ENCODE results near the gene BMP6. TPM values are rescaled to one million over a fixed set of nuclear protein-coding genes. Genes with fewer than 3 reads are reported as not detected.

Gene BMP6
- total and polyA plus RNA-seq, 7 donors, result 0.64 to 5.3 (median 2.2) TPM; not detected in 2

- peaks cover 10 to 33% (median 22%) of the 10 kb centered on the region in 4 donors for H3K36me3 ChIP-seq
- intact Hi-C loops (cut with DNase I), result no loop called here
- no peak for DNase-seq
These were observed 152.6 kb downstream of the BMP6 start for GRCh38 chr6:7878401-7878964.

GRCh38 chr6:7879043-7879442 is 153.1 kb downstream of the BMP6 start:
- Histone ChIP-seq H3K27ac (no peak overlapping the region), H3K4me3 (no peak overlapping the region), H3K36me3 (peaks cover 10 to 39% (median 26%) of the 10 kb centered on the region in 4 donors), H3K27me3 (no peaks in the 10 kb centered on the region), H3K9me3 (no peaks in the 10 kb centered on the region), H3K4me1 (no peaks in the 10 kb centered on the region)
- intact Hi-C loops (cut with DNase I), result no loop called here
- DNase-seq, result no peak
- whole genome bisulfite sequencing, 2 donors, result 81 to 93% methylated on average over 2 of the region's 2 CpGs
- TF ChIP-seq POLR2A (IDR thresholded peaks at IDR 0.05) (no peak), POLR2AphosphoS5 (IDR thresholded peaks at IDR 0.05) (no peak), EP300 (IDR thresholded peaks at IDR 0.05) (no peak)

More at GRCh38 chr6:7878401-7878964, 152.6 kb downstream of the BMP6 start:
- 91 to 95% methylated on average over 10 of the region's 10 CpGs for WGBS, 2 donors
- Histone ChIP-seq H3K4me3 (no peak overlapping the region), H3K4me1 (no peaks in the 10 kb centered on the region), H3K27me3 (no peaks in the 10 kb centered on the region), H3K9me3 (peaks cover 0 to 2% (median under 1%) of the 10 kb centered on the region in 4 donors), H3K27ac (no peak overlapping the region)
- TF ChIP-seq POLR2AphosphoS5 (IDR thresholded peaks at IDR 0.05) (no peak), EP300 (IDR thresholded peaks at IDR 0.05) (no peak), CTCF (IDR thresholded peaks at IDR 0.05) (no peak), POLR2A (IDR thresholded peaks at IDR 0.05) (no peak)

- no peak for TF ChIP-seq EP300 (IDR thresholded peaks at IDR 0.05)
- no peak for TF ChIP-seq CTCF (IDR thresholded peaks at IDR 0.05)
- no peak for TF ChIP-seq POLR2AphosphoS5 (IDR thresholded peaks at IDR 0.05)
- no peak for DNase-seq
- peaks cover 10 to 44% (median 31%) of the 10 kb centered on the region in 4 donors for H3K36me3 ChIP-seq
- H3K27me3 ChIP-seq, result no peaks in the 10 kb centered on the region
- no peaks in the 10 kb centered on the region for H3K4me1 ChIP-seq
- intact Hi-C loops (cut with DNase I), result no loop called here
- no peak overlapping the region for H3K27ac ChIP-seq
- H3K4me3 ChIP-seq, result no peak overlapping the region
- WGBS, 2 donors, result 96 to 97% methylated on average over 6 of the region's 6 CpGs
- H3K9me3 ChIP-seq, result no peaks in the 10 kb centered on the region
These were observed 153.7 kb downstream of the BMP6 start for GRCh38 chr6:7879579-7879978.

- no peaks in the 10 kb centered on the region for H3K9me3 ChIP-seq
- H3K4me1 ChIP-seq, result no peaks in the 10 kb centered on the region
- peaks cover 10 to 50% (median 31%) of the 10 kb centered on the region in 4 donors for H3K36me3 ChIP-seq
- no peak overlapping the region for H3K27ac ChIP-seq
- intact Hi-C loops (cut with DNase I), result no loop called here
- no peaks in the 10 kb centered on the region for H3K27me3 ChIP-seq
- TF ChIP-seq POLR2AphosphoS5 (IDR thresholded peaks at IDR 0.05), result no peak
- no peak for TF ChIP-seq POLR2A (IDR thresholded peaks at IDR 0.05)
- no peak for TF ChIP-seq EP300 (IDR thresholded peaks at IDR 0.05)
- no peak for TF ChIP-seq CTCF (IDR thresholded peaks at IDR 0.05)
- no peak for DNase-seq
- 94 to 95% methylated on average over 13 of the region's 13 CpGs for WGBS, 2 donors
- H3K4me3 ChIP-seq, result no peak overlapping the region
These were observed 154.2 kb downstream of the BMP6 start for GRCh38 chr6:7879980-7880717.

GRCh38 chr6:7880718-7881107 is 154.8 kb downstream of the BMP6 start:
- Histone ChIP-seq H3K27ac (no peak overlapping the region), H3K36me3 (peaks cover 10 to 55% (median 31%) of the 10 kb centered on the region in 4 donors), H3K27me3 (no peaks in the 10 kb centered on the region), H3K4me1 (no peaks in the 10 kb centered on the region), H3K4me3 (no peak overlapping the region), H3K9me3 (no peaks in the 10 kb centered on the region)
- DNase-seq, result no peak
- 93% methylated on average over 9 of the region's 9 CpGs for WGBS, 2 donors
- no peak for TF ChIP-seq CTCF (IDR thresholded peaks at IDR 0.05)
- no peak for TF ChIP-seq POLR2A (IDR thresholded peaks at IDR 0.05)
- no peak for TF ChIP-seq EP300 (IDR thresholded peaks at IDR 0.05)
- no peak for TF ChIP-seq POLR2AphosphoS5 (IDR thresholded peaks at IDR 0.05)
- intact Hi-C loops (cut with DNase I), result no loop called here

Measured in sigmoid colon (tissue), 7 donors.